Prostate gland (tissue), 2 donors: ENCODE measurements around the gene ZNF506.

Experiments used
- CTCF ChIP-seq, 4 experiments: fragments of 200-600 bp in 2 of 4; fragments of 450-650 bp in 2 of 4; sonication (generic) in 2 of 4; IDR thresholded peaks; 1 replicate in 3 of 4; 2 replicates in 1 of 4; pipeline ENCODE4 v1.5.1; 2016 to 2019; ENCODE audit warnings: antibody characterized with exemption in 4 of 4, mild to moderate bottlenecking in 2 of 4, moderate library complexity in 2 of 4
- POLR2A ChIP-seq: fragments of 450-650 bp; IDR thresholded peaks from one replicate; pipeline ENCODE4 v1.6.1; 2016; ENCODE audit warnings: antibody characterized with exemption, mild to moderate bottlenecking

DNA sequence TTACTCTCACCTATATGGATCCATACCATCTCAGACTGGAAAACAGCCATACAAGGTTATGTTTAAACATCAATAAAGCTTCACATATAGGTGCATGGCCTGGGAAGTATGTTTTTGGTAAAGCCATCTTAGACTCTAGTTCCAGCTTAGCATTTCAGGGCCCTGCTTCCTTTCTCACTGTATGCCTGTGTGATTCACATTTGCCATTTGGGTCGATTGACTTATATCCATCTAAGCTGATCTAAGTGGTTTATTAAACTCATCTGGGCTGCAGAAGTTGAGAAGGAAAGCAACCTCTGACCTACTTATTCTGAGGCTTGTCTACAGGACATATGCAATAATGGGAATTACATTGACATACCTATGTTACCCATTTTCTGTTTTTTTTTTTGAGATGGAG lies 33.5 kb downstream of the ZNF506 start:
- TF ChIP-seq POLR2A (no peak), CTCF (IDR thresholded peaks at IDR 0.05) (no peak)
